ENCODE data around the gene ATRNL1.

Gene ATRNL1

DNA sequence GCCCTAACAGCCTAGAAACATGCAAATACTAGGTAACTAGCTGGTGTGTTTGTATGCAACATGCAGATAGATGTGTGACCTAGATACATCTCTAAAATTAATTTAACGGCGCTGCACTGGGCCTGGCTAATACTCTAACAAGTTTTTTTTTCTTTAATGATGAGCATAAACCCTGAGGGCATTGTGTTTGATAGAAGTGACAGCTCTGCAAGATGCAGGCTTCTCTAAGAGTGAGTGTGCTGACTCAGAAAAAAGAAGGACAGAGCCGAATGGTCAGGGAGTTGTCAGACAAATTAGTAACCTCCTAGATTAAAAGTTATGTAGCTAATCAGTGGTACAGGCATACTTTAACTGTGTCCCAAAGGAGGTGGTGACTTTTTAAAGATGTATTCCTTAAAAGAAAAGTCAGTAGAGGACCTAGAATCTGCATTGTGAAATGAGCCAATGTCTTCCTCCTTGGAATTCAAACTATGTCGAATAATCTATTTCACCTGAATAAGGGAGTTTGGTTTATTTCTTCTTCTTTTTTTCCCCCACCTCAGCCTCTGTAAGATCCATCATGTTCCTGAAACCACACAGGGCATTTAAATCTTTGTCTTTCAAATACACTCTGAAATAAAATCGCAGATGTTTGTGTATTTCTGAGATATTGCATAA is 864.7 kb downstream of the ATRNL1 start:
- no peak for DNase-seq

DNA sequence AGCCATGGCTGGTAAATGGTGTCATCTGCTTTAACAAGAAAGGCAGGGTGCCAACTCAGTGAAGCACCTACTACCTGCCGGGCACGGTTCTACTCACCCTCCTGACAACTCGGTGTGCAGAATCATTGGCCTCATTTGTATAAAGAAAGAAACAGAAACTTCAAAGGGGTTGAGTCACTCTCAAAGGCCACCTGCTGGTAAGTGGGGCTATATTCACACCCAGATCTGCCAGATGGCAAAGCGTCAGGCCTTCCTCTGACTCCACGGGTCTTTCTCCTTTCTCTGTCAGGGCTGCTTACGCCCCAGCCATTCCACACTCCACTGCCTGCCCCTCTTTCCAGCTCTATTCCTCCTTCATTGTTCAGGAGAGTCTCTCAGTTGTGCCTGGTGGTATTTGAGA is 870.7 kb downstream of the ATRNL1 start:
- DNase-seq: no peak

DNA sequence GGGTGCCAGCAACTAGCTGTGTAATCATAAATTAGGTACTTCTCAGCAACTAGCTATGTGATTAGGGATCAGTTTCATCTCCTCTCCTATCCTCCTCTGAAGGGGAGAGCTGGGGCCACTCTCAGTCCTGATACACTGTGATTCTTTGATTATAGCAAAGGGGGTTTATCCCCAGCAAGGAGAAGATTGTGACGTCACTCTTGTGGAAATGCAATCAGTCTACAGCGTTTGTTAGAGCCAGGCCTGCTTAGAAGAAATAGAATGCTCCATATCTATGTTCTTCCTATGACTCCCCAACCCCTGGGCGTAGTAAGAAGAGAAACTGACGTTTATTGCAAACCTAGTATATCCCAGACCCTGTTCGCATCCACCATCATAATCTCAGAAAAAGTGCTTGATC is 871.7 kb downstream of the ATRNL1 start:
- no peak for DNase-seq

DNA sequence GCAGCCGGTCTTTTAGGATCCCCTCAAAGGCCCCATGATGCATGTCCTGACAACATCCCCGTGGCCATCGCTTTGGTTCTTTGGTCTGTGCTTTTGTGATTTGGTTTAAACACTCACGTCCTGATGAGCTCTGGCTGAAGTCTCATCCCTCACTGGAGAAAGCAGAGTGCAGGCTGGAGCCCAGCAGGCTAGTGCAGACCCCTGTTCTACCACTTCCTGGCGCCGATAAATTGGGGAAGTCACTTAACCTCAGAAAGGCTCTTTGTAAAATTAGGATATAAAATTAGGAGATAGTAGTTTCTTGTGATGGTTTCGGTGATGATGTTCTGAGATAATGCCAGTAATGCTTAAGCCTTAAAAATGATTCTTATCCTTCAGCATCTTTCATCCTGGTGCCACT is 872.2 kb downstream of the ATRNL1 start:
- no peak for DNase-seq

DNA sequence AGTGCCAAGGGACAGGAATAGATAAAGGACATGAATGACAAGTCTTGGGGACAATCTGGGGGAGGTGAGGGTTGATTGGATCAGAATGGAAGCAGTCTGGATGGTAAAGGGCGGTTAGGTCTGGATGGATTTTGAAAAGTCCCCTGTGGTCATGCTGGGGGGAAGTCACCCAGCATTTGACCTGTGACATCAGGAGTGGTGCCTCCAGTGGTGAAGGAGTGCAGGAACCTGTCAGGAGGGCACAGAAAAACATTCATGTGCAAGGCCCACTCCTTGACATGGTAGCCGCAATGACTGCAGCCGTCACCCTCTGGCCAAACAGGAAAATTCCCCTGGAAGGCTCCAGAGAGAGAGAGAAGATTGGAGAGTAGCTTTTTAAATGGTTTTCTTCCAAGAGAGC is 875.1 kb downstream of the ATRNL1 start:
- no peak for DNase-seq

DNA sequence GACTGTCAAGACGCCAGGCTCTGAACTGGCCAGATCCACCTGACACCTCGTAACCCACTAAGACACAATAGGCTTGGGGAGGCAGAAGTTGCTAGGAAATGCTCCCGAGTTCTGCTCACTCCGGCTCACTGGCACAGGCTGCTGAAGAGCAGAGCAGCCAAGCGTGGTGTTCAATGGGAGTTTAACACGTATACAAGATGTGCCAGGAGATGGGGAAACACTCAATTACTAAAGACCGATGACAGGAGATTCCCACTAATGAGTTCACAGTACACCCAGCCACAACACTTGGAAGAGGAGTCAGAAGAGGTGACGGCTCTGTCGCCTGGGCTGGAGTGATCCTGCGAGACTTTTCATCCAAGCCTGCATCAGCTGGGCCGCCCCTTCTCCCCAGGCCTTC is 876.4 kb downstream of the ATRNL1 start:
- DNase-seq: no peak

DNA sequence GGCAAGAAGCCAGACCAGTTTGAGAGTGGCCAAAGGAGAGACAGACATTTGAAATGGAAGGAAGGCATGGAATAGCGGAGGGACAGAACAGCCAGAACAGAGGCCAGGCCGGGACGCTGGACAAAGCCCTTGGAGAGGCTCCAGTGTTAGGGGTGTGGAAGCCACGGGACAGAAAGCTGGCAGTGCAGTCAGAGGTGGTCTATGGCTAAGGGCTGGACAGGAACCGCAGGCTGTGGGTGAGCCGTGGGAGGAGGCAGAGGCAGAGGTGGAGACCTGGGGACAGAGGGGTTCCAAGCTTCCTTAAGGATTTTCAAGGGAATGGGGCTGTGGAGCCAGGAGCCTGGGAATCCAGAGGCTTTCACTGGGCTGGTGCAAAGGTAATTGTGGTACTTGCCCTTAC is 878.8 kb downstream of the ATRNL1 start:
- no peak for DNase-seq

DNA sequence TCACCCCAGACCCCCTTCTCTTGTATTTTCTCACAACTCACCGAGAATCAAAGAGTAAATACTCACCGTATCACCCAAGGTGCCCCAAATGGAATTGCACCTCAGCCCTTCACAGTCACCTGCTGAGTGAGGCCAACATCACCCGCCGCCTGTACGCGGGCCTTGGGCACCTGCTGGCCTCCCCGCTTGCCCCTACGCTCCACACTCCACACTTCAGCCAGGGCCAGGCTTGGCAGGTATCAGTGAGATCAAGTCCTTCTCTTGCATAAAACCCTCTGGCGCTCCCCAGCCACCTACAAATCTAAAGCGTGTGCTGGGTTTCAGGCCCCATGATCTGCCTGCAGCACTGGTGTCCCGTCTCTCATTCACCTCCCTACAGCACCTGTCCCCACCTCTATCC is 879.3 kb downstream of the ATRNL1 start:
- no peak for DNase-seq

DNA sequence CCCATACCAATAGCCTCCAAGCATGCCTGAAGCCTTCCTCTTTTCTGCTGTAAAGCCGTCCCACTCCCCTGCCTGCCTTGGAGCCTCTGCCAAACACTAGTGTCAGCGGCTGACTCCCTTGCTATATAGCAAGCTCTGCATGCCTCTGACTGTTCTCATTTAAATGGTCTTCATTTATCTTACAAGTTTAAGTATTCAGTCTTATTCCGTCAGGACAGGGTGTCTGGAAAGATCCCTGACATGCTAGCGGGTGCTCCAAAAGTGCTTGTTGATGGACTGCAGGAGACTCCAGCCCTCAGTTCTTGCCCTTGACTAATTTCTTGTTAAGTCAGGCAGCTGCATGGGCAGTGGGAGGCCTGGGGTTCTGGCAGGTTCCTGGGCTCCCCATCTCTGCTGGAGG is 881.2 kb downstream of the ATRNL1 start:
- DNase-seq: no peak

DNA sequence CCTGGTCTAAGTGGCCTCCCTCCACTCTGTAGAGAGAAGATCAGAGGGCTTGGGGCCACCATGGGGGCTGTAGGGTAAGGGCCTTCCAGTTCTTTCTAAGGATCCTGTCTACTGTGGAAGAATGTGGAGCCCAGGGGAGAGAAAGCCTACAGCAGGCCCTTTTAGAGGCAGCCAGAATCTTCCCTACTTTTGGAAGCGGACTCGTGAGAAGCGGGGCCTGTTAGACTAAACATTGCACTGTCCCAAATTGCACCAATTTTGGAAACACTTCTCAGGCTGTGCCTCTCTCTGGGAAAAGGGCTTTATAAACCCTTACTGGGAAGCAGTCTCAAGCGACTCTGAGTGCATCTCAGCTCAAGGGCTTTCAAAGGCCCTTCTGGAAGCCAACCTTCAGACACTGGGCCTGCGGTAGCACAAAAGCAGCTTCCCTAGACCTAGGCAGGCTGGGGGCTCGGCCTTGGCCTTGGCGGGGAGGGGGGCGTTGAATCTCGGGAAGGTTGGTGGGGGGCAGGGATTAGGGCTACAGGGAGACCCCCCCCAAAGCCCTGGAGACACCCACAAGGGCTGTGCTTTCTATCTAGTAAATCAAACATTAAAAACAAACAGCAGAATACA is 881.8 kb downstream of the ATRNL1 start:
- no peak for DNase-seq

DNA sequence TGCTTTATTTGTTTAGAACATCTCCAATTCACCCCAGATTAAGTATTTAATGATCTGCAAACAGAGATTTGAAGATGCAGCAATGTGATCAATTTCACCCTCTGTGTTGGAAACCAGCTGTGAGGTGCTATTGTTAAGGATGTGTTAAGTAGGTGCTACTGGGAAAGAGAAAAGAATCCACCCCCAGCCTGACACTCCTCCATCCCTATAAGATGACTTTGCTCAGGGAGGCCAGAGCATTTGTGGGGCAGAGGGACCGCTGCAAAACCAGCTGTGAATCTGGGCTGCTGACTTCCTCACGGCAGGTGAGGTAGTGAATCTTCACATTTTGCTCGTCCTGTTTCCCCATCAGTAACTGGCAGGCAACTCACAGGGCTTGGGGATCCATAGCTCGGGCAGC is 882.3 kb downstream of the ATRNL1 start:
- DNase-seq: no peak

DNA sequence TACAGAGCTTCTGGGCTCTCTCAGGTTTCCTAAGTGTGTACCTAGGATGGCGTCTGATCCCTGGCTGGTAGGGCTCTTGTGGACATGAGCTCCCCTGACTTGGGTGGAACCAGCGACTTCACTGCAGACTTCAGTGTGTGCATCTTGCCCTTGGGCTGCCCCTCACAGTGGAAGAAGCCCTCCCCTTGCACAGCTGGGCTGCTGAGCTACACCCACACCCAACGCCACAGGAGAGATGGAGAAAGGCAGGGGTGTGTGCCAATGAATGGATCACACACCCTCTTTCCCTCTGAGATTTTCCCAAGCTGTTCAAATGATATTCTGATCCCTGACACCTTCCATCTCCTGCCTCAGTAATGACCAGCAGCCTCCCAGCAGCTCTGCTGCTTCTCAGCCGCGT is 883.2 kb downstream of the ATRNL1 start:
- DNase-seq: no peak

DNA sequence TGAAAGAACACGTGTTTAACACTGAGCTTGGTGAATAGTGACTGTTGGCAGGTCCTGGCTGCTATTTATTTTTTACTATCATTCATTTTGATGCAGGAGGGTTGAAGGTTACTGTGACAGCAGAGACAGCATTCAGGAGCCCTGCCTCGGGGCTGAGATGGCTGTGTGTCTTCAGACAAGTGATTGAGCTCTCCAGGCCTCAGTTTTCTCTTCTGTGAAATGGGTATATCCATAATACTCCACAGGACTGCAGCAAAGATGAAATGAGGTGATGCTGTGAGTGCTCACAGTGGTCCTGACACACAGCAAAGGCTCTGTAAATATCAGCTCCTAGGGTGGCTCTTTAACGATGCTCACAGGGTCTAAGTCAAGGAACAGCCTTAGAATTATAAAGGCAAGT is 884.7 kb downstream of the ATRNL1 start:
- DNase-seq: no peak

DNA sequence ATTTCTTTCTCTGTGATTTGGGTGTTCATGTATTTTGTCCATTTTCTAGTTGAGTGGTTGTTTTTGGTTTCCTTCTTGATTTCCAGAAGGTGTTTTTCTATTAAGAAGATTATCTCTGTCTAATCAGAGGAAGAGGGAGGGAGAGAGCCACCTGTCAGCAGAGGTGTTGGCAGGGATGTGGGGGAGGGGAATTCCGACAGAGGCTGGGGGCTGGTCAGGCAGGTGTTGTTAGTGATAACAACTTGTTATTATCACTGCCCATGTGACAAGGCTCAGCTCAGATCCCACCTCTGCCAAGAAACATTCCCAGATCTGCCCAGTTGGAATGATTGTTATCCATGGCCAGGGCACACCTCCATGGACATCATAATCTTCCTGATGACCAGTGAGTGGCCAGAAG is 886.4 kb downstream of the ATRNL1 start:
- DNase-seq: no peak

DNA sequence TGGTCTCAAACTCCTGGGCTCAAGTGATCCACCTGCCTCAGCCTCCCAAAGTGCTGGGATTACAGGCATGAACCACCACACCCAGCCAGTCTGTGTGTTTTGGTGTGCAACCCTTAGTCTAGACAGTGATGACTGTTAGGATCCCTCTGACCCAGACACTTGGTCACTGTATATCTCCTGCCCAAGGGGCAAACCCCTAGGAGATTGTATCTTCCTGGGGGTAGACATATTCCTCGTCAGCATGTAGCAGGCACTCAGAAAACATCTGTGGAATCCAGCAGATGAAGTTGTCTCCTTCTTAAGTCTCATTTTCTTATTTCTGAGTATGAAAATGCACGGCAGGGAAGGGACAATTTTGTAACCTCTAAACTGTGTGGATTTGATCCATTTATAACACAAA is 887.3 kb downstream of the ATRNL1 start:
- DNase-seq: no peak

DNA sequence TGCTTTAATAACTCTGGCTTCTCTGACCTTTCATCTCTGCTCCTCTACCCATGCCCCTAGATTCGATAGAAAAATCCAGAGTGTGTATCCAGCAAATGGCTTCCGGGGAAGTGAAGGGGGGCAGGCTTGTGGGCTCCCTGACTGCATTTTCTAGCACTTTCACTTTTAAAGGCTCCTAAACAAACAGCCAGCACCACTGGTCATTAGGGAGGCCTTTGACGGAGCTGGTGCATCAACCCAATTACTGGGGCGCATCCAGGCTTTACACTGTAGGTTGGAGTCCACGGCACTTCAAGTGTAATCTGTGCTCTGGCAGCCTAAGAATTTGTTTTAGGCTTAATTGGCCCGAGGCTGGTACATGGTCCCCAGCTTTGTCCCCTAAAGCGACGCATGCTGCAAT is 887.9 kb downstream of the ATRNL1 start:
- no peak for DNase-seq

DNA sequence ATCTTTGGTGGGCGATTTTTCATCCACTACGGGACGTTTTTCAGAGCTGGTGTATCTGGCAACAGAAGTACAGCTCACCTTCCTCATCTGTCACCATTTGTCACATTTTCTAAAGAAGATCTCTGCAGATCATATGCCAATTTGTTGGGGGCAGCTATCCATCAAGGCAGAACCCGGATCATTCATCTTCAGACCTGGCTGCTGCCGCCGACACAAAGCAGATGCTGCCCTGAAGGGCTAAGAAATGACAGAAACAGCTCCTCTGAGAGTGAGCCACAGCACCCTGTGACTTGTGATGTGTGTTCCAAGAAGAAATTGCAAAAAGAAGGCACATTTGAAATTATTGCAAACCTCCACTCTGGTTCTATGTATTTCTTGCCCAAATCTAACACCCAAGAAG is 888.9 kb downstream of the ATRNL1 start:
- no peak for DNase-seq

DNA sequence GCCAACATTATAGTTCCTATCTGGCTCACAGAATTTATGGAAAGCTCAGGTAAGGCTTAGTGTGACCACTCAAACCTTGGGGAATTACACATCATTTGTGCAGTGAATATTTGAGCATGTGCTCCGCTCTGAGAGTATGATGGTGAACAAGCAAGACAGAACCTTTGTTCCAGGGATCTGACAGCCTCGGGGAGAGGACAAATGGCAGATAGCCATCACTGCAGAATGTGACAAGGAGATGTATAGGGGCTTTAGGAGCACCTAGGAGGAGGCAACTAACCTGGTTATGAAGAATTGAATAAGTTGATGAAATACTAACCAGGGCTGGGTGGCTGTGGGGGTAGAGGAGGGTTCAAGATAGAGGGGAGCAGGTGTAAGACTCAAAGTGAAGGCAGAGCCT is 889.4 kb downstream of the ATRNL1 start:
- no peak for DNase-seq

DNA sequence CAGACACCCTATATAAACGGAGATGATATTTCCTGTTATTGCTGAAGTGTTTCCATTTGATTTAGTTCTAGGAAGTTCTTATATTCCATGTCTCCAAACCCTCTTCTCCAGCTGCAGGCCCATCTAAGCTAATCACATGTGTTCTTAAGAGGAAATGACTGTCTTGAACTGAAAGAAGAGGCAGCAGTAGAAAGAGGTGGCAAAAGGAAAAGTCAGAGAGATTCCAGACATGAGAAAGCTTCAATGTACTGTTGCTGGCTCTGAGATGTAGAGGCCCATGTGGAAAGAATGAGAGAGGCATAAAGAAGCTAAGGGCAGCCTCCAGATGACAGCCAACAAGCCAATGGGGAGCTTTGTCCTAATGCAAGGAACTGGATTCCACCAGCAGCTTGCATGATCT is 892.6 kb downstream of the ATRNL1 start:
- DNase-seq: no peak

DNA sequence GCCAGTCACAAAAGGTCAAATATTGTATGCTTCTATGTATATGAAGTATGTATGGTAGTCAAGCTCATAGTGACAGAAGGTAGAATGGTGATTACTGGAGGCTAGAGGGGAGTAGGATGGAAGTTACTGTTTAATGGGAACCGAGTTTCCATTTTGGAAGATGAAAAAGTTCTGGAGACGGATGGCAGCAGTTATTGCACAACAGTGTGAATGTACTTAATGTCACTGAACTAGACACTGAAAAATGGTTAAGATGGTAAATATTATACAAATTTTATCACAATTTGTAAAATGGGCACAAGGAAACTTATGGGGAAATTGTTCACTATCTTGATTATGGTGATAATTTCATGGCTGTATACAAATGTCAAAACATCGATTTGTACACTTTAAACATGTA is 895.2 kb downstream of the ATRNL1 start:
- no peak for DNase-seq

DNA sequence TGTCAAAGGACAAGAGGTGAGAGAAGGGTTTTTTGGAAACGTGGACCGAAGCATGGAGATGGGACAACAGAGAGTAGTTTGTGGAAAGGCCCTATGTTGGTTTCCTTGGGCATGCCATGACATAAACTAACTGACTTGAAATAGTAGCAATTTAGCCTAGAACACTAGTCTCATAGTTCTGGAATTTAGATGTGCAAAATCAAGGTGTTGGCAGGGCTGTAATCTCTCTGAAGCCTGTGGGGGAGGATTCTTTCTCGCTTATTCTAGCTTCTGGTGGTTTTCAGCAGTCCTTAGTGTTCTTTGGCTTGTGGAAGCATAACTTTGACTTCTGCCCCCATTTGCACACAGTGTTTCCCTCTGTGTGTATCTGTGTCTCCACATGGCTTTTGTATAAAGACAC is 896.5 kb downstream of the ATRNL1 start:
- DNase-seq: no peak

DNA sequence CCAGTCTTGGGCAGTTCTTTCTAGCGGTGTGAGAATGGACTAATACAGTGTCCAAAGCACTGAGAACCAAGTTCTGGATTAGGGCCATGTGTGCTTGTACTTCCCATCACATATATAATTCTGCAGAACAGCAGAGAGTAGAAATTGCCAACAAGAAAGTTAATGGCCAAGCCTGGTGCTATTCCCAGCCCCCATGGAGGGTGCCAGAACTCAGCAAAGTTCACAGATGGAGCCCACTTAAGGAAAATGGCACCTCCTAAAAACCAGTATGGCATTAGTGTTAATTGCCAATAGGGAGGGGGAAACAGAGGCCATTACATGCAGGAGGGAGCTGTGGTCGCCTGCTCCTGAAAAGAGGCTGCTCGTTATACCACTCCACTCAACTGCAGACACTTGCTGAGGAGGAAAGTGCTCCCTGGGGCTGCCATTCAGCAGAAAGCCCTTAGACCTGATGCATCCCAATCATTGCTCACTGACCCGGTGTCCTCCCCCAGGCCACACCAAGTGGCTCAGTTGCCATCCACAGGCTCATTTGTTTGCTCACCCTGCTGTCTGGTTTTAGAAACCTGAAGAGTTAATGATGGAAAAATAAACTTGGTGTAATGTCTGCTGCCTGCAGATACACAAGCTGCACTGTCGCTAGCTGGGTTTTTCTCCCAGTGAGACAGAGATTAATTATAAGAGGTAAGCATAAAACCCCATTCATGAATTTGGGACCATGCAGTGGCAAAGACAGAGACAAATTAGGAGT is 899.2 kb downstream of the ATRNL1 start:
- no peak for DNase-seq

DNA sequence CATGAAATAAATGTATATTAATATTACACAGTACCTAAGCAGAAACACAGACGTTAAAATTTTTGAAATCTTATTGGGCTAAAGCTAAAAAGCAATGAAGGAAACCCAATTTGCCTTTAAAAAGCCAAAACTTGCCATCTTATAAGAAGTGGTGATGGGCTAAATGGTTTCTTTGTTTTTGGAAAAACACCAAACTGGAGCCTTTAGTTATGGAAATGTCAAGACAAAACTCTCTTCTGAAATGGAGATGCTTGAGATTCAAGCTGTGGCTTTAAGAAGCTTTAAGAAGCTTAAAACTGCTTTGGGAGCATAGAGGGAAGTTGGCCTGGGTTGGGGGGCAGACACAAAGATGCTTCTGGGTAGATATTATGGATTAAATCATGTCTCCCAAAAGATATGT is 902.9 kb downstream of the ATRNL1 start:
- no peak for DNase-seq

DNA sequence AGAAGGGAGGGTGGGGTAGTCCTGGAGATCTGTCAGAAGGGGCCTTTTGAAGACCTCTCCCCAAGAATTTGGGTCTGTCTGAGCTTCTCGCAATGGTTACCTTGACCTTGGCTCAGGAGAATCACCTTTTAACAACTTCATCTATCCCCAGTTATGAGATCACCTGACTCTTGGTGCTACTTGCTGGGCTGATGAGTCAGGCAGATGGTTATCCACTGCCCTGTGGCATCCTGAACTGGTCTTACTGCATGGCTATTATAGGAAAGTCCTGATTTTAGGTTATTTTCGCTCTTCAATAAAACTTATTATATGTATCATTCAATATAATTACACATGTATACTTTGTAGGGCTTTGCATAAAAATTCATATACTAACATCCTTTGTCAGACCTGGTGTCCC is 905.1 kb downstream of the ATRNL1 start:
- DNase-seq: no peak

Measured in activated CD4-positive, alpha-beta T cell treated with anti-CD3 and anti-CD28 coated beads for 48 hours (primary cell).